MM.1S (cell line): Measurements from ENCODE around the gene PLSCR2.

Experiments
- DNase-seq: peaks from one replicate; pipeline ENCODE4 v3.0.0-alpha.2; 2015
- H2AFZ ChIP-seq: fragments of 300-600 bp; sonication (generic); 2 replicates; pipeline ENCODE4 v1.6.0; 2016; ENCODE audit warnings: antibody characterized with exemption, low read length
- H3F3A ChIP-seq: fragments of 300-600 bp; sonication (generic); 2 replicates; pipeline ENCODE4 v1.6.1; 2016; ENCODE audit warnings: mild to moderate bottlenecking, antibody characterized with exemption, low read length, moderate library complexity, mixed read lengths; ENCODE audit not compliant: insufficient read depth
- H3K27ac ChIP-seq: fragments of 300-600 bp; sonication (generic); 2 replicates; pipeline ENCODE4 v1.5.1; 2016; ENCODE audit warnings: mild to moderate bottlenecking, low read length
- H3K27me3 ChIP-seq: fragments of 300-600 bp; sonication (generic); replicated peaks from 2 replicates; pipeline ENCODE4 v1.6.0; 2016; ENCODE audit warnings: low read length; ENCODE audit not compliant: insufficient read depth
- H3K36me3 ChIP-seq: fragments of 300-600 bp; sonication (generic); replicated peaks from 2 replicates; pipeline ENCODE4 v1.6.1; 2016; ENCODE audit warnings: mild to moderate bottlenecking, low read length, mixed read lengths; ENCODE audit not compliant: insufficient read depth
- H3K4me1 ChIP-seq: fragments of 300-600 bp; sonication (generic); 2 replicates; pipeline ENCODE4 v1.6.1; 2016; ENCODE audit warnings: low read length, mixed read lengths
- H3K4me2 ChIP-seq: fragments of 300-600 bp; sonication (generic); 2 replicates; pipeline ENCODE4 v1.6.0; 2016; ENCODE audit warnings: low read depth, low read length
- H3K4me3 ChIP-seq: fragments of 300-600 bp; sonication (generic); 2 replicates; pipeline ENCODE4 v1.5.1; 2016; ENCODE audit warnings: low read length, mixed read lengths
- H3K79me2 ChIP-seq: fragments of 300-600 bp; sonication (generic); 2 replicates; pipeline ENCODE4 v1.6.1; 2016; ENCODE audit warnings: mixed run types, low read length, mixed read lengths
- H3K9ac ChIP-seq: fragments of 300-600 bp; sonication (generic); 2 replicates; pipeline ENCODE4 v1.6.1; 2016; ENCODE audit warnings: low read length, mixed read lengths
- H3K9me2 ChIP-seq: fragments of 300-600 bp; sonication (generic); replicated peaks from 2 replicates; pipeline ENCODE4 v1.6.1; 2016; ENCODE audit warnings: mild to moderate bottlenecking, low read length, mixed read lengths; ENCODE audit not compliant: insufficient read depth
- H3K9me3 ChIP-seq: fragments of 300-600 bp; sonication (generic); replicated peaks from 2 replicates; pipeline ENCODE4 v1.6.1; 2016; ENCODE audit warnings: mild to moderate bottlenecking, low read length, mixed read lengths; ENCODE audit not compliant: insufficient read depth
- H4K20me1 ChIP-seq: fragments of 300-600 bp; sonication (generic); 2 replicates; pipeline ENCODE4 v1.6.1; 2016; ENCODE audit warnings: mild to moderate bottlenecking, low read length, moderate library complexity, mixed read lengths; ENCODE audit not compliant: insufficient read depth
- EZH2 ChIP-seq: fragments of 300-600 bp; sonication (generic); optimal IDR thresholded peaks from 2 replicates; pipeline ENCODE3; 2017; ENCODE audit warnings: low read depth, mild to moderate bottlenecking, antibody characterized with exemption, low read length, mixed read lengths
- EZH2phosphoT487 ChIP-seq: fragments of 300-600 bp; sonication (generic); IDR thresholded peaks from 2 replicates; pipeline ENCODE4 v1.6.1; 2018; ENCODE audit warnings: antibody characterized with exemption, low read length
- TF ChIP-seq, protein P1 (sequence below): fragments of 300-600 bp; sonication (generic); IDR thresholded peaks from 2 replicates; pipeline ENCODE4 v1.5.1; 2016; ENCODE audit warnings: antibody characterized with exemption, low read length, mixed read lengths

Gene PLSCR2

DNA sequence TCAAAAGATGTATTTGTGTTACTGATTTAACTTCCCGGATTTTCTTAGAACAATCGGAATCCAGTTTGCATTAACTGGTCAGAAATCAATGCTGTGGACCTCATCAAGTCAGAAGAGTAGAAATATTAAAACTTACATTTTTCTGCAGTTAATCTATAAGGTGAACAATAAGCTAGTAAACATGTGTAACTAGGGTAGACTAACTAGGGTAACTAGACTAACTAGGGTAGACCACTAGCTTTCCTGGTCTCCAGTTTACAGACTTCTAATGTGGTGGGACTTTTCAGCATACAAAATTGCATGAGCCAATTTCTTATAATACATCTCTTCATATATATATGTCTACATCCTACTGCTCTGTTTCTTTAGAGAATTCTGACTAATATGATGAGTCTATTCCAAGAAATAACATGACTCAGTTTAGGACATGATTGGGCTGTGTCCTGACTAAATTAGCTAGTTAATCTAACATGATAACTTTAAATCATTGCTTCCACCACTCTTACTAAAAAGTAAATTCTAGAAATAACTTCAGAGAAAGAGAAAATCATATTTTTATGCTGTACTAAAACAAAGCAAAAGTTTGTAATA, 5.3 kb downstream of the PLSCR2 start:
- no peaks in the 10 kb centered on the region for H3K27me3 ChIP-seq
- TF ChIP-seq, protein P1, sequence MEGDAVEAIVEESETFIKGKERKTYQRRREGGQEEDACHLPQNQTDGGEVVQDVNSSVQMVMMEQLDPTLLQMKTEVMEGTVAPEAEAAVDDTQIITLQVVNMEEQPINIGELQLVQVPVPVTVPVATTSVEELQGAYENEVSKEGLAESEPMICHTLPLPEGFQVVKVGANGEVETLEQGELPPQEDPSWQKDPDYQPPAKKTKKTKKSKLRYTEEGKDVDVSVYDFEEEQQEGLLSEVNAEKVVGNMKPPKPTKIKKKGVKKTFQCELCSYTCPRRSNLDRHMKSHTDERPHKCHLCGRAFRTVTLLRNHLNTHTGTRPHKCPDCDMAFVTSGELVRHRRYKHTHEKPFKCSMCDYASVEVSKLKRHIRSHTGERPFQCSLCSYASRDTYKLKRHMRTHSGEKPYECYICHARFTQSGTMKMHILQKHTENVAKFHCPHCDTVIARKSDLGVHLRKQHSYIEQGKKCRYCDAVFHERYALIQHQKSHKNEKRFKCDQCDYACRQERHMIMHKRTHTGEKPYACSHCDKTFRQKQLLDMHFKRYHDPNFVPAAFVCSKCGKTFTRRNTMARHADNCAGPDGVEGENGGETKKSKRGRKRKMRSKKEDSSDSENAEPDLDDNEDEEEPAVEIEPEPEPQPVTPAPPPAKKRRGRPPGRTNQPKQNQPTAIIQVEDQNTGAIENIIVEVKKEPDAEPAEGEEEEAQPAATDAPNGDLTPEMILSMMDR: no peak
- no peak for TF ChIP-seq EZH2
- no peak for TF ChIP-seq EZH2phosphoT487
- H2AFZ ChIP-seq: no peak overlapping the region
- no peak for DNase-seq
- no peaks in the 10 kb centered on the region for H3F3A ChIP-seq
- H4K20me1 ChIP-seq: no peaks in the 10 kb centered on the region
- no peak overlapping the region for H3K4me3 ChIP-seq
- H3K36me3 ChIP-seq: no peaks in the 10 kb centered on the region
- H3K9me3 ChIP-seq: no peaks in the 10 kb centered on the region
- no peak overlapping the region for H3K4me2 ChIP-seq
- H3K9me2 ChIP-seq: no peaks in the 10 kb centered on the region
- no peaks in the 10 kb centered on the region for H3K4me1 ChIP-seq
- H3K79me2 ChIP-seq: no peaks in the 10 kb centered on the region
- H3K27ac ChIP-seq: no peak overlapping the region
- no peak overlapping the region for H3K9ac ChIP-seq

DNA sequence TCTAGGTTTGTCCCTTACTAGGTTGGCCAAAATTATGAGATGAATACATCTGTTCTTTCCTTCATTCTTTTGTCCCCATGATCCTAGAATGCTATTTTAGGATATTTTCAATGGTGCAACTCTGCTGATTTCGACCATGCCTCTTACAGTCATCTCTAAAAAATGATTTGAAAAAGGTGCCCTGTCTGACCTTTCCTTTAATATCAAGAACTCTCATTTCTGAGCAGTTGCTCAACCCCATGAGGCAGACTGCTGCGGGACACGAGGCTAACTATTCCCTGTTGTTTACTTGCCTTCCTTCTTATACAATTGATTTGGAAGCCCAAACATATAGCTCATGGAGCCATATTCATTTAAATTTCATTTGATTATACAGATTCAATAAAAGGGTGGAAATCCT, 14.6 kb downstream of the PLSCR2 start:
- Histone ChIP-seq H3K9me3 (no peaks in the 10 kb centered on the region), H3K9ac (no peak overlapping the region), H3K4me3 (no peak overlapping the region), H4K20me1 (no peaks in the 10 kb centered on the region), H3K4me1 (no peaks in the 10 kb centered on the region), H3K27ac (no peak overlapping the region), H3K4me2 (no peak overlapping the region), H3K79me2 (no peaks in the 10 kb centered on the region), H3K27me3 (no peaks in the 10 kb centered on the region), H3K9me2 (no peaks in the 10 kb centered on the region), H2AFZ (no peak overlapping the region), H3F3A (no peaks in the 10 kb centered on the region), H3K36me3 (no peaks in the 10 kb centered on the region)
- TF ChIP-seq EZH2: no peak
- no peak for TF ChIP-seq EZH2phosphoT487
- TF ChIP-seq, protein P1: no peak
- DNase-seq: no peak

- Histone ChIP-seq H2AFZ (no peak overlapping the region), H3K9ac (no peak overlapping the region), H3K27me3 (no peaks in the 10 kb centered on the region), H3K27ac (no peak overlapping the region), H3K9me2 (no peaks in the 10 kb centered on the region), H3F3A (no peaks in the 10 kb centered on the region), H3K9me3 (no peaks in the 10 kb centered on the region), H3K4me3 (no peak overlapping the region), H3K4me2 (no peak overlapping the region), H3K36me3 (no peaks in the 10 kb centered on the region), H3K79me2 (no peaks in the 10 kb centered on the region), H3K4me1 (no peaks in the 10 kb centered on the region), H4K20me1 (no peaks in the 10 kb centered on the region)
- TF ChIP-seq EZH2phosphoT487: no peak
- no peak for TF ChIP-seq EZH2
- TF ChIP-seq, protein P1: no peak
- no peak for DNase-seq
Observed at GRCh38 chr3:146449613-146450012, 19.7 kb downstream of the PLSCR2 start.
